ENCODE results near the gene SYT17. TPM values are rescaled to one million over a fixed set of nuclear protein-coding genes. Genes with fewer than 3 reads are reported as not detected.

SYT17 gene
- total RNA-seq, 6 donors from 2014 or later: 11.6 to 49.2 (median 14.8) TPM

DNA sequence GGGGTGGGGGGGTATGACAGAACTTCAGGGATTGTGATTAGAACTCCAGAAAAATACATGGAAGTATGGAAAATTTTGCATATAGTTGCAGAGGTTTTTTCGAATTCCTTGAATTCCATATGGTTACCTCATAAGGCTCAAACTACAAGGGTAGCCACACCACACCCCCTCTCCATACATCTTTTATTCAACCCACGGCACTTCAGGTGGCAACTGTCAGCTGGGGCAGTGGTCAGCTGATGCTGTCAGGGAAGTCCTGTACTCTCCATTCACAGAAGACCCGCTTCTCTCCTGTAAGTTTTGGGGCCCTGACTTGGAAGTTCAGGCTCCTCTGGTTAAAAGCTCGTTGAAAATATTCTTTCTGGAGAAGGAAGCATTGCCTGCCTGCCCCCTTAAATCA lies 60.0 kb downstream of the SYT17 start:
- no peaks in the 10 kb centered on the region for H3K27me3 ChIP-seq
- ATAC-seq (ENCODE audit: low FRiP score in 2 of 2) (no peak), DNase-seq (no peak)
- H3K27ac ChIP-seq: no peak overlapping the region
- peaks cover 0 to 51% (median 18%) of the 10 kb centered on the region in 4 donors for H3K36me3 ChIP-seq
- no peaks in the 10 kb centered on the region for H3K9me3 ChIP-seq
- WGBS, 2 donors: 80 to 82% methylated on average over 4 of the region's 4 CpGs
- H3K4me3 ChIP-seq: no peak overlapping the region
- TF ChIP-seq POLR2A (IDR thresholded peaks at IDR 0.05) (no peak), EP300 (IDR thresholded peaks at IDR 0.05) (no peak), POLR2AphosphoS5 (IDR thresholded peaks at IDR 0.05) (no peak)
- TF ChIP-seq, protein P1, sequence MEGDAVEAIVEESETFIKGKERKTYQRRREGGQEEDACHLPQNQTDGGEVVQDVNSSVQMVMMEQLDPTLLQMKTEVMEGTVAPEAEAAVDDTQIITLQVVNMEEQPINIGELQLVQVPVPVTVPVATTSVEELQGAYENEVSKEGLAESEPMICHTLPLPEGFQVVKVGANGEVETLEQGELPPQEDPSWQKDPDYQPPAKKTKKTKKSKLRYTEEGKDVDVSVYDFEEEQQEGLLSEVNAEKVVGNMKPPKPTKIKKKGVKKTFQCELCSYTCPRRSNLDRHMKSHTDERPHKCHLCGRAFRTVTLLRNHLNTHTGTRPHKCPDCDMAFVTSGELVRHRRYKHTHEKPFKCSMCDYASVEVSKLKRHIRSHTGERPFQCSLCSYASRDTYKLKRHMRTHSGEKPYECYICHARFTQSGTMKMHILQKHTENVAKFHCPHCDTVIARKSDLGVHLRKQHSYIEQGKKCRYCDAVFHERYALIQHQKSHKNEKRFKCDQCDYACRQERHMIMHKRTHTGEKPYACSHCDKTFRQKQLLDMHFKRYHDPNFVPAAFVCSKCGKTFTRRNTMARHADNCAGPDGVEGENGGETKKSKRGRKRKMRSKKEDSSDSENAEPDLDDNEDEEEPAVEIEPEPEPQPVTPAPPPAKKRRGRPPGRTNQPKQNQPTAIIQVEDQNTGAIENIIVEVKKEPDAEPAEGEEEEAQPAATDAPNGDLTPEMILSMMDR (IDR thresholded peaks at IDR 0.05): no peak
- H3K4me1 ChIP-seq: no peaks in the 10 kb centered on the region

DNA sequence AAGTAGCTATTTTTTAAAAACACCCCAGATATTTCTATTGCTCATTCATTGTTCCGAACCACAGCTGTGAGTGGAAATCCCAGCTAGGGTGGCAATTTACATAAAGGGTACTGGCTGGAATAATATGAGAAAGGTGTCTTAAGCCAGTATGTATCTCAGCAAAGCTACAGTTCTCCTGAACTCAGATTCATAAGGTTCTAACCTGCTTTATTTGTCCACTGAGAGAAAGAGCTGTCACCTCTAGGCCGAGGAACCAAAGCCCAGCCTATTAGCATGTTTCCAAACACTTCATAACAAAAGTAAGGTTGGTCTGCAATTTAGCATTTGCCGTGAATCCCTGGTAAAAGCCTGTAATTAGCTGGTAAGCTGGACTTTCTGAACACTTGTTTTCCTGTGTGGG lies 60.5 kb downstream of the SYT17 start:
- Histone ChIP-seq H3K27me3 (no peaks in the 10 kb centered on the region), H3K4me1 (no peaks in the 10 kb centered on the region), H3K27ac (no peak overlapping the region), H3K4me3 (no peak overlapping the region), H3K36me3 (peaks cover 0 to 48% (median 18%) of the 10 kb centered on the region in 4 donors), H3K9me3 (no peaks in the 10 kb centered on the region)
- 82 to 88% methylated on average over 3 of the region's 3 CpGs for WGBS, 2 donors
- TF ChIP-seq, protein P1 (IDR thresholded peaks at IDR 0.05): no peak
- TF ChIP-seq POLR2A (IDR thresholded peaks at IDR 0.05) (no peak), EP300 (IDR thresholded peaks at IDR 0.05) (no peak), POLR2AphosphoS5 (IDR thresholded peaks at IDR 0.05) (no peak)
- no peak for ATAC-seq (ENCODE audit: low FRiP score in 2 of 2)
- no peak for DNase-seq

DNA sequence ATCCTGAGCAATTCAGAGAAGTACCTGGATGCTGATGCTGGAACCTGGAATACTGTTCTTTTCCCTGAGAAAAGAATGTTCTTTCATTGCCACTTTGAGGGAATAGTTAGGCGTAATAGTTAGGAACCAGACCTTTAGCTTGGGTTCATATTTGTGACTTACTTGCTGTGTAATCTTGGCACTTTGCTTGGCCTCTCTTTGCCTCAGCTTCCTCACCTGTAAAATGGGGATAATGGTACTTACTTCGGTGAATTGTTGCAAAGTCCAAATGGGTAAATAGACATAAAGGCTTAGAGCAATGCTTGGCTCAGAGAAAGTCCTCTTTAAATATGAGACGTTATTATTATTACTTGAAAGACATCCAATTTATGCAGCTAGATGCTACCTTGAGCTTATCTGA lies 62.5 kb downstream of the SYT17 start:
- Histone ChIP-seq H3K9me3 (peaks cover 0 to 9% (median 0%) of the 10 kb centered on the region in 4 donors), H3K36me3 (peaks cover 0 to 41% (median 12%) of the 10 kb centered on the region in 4 donors), H3K27ac (no peak overlapping the region), H3K4me1 (no peaks in the 10 kb centered on the region), H3K27me3 (no peaks in the 10 kb centered on the region), H3K4me3 (no peak overlapping the region)
- DNase-seq: no peak
- WGBS, 2 donors: 93 to 98% methylated on average over 3 of the region's 3 CpGs
- TF ChIP-seq EP300 (IDR thresholded peaks at IDR 0.05) (no peak), POLR2A (IDR thresholded peaks at IDR 0.05) (no peak), POLR2AphosphoS5 (IDR thresholded peaks at IDR 0.05) (no peak)
- TF ChIP-seq, protein P1 (IDR thresholded peaks at IDR 0.05): no peak
- ATAC-seq (ENCODE audit: low FRiP score in 2 of 2): no peak

DNA sequence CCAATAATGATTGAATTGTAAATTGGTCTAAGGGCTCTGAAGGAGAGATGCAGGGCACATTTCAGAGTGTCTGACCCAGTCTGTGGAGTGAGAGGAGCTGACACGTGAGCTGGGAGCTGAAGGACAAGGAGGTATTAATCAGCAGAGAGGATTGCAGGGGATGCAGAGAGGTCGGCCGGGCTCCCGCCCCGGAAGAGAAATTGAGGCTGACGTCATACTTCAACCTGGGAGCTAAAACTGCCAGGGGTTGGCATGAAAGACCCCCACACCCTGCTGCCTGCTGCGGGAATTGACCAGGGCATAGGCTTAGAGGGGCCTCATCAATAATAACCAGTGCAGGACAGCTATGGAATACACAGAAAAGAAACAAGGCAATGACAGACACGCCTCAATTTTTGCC lies 63.8 kb downstream of the SYT17 start:
- Histone ChIP-seq H3K4me3 (no peak overlapping the region), H3K27ac (no peak overlapping the region), H3K36me3 (peaks cover 0 to 28% (median 4%) of the 10 kb centered on the region in 4 donors), H3K4me1 (no peaks in the 10 kb centered on the region), H3K27me3 (no peaks in the 10 kb centered on the region), H3K9me3 (peaks cover 0 to 10% (median 0%) of the 10 kb centered on the region in 4 donors)
- TF ChIP-seq POLR2A (IDR thresholded peaks at IDR 0.05) (no peak), POLR2AphosphoS5 (IDR thresholded peaks at IDR 0.05) (no peak), EP300 (IDR thresholded peaks at IDR 0.05) (no peak)
- TF ChIP-seq, protein P1 (IDR thresholded peaks at IDR 0.05): no peak
- ATAC-seq (ENCODE audit: low FRiP score in 2 of 2) (no peak), DNase-seq (no peak)
- 87 to 94% methylated on average over 8 of the region's 8 CpGs for WGBS, 2 donors

DNA sequence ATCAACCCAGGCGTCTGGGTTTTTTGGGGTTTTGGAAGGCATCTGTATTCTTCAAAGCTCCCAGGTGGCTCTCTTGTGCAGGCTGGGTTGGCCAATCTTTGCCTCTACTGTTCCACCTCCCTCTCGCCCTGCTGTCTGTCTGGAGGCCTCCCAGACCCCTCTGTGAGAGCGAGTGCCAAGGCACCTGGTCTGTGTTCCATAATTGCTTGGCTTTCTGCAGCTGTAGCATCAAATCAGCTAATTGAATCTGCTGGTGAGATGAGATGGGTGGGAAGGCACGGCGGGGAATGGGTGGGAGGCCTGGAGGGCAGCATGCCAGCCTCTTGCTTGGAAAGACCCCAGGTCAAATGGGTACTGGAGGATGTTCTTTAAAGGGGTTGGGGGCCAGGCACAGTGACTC lies 64.9 kb downstream of the SYT17 start:
- Histone ChIP-seq H3K27me3 (no peaks in the 10 kb centered on the region), H3K36me3 (peaks cover 0 to 24% (median 2%) of the 10 kb centered on the region in 4 donors), H3K27ac (no peak overlapping the region), H3K4me1 (no peaks in the 10 kb centered on the region), H3K9me3 (peaks cover 0 to 10% (median 0%) of the 10 kb centered on the region in 4 donors), H3K4me3 (no peak overlapping the region)
- ATAC-seq (ENCODE audit: low FRiP score in 2 of 2) (no peak), DNase-seq (no peak)
- 85 to 88% methylated on average over 5 of the region's 5 CpGs for WGBS, 2 donors
- TF ChIP-seq, protein P1 (IDR thresholded peaks at IDR 0.05): no peak
